Measurements from ENCODE around the gene L2HGDH. TPM values are rescaled to one million over a fixed set of nuclear protein-coding genes. Genes with fewer than 3 reads are reported as not detected.

The L2HGDH gene
- total RNA-seq, 1 donor: 3.6 TPM

- no peaks in the 10 kb centered on the region for H3K79me2 ChIP-seq (ENCODE audit: insufficient read depth, low read length)
- DNase-seq (ENCODE audit: insufficient read length, low spot score, missing footprints): no peak
- H3K27ac ChIP-seq (ENCODE audit: low read depth, low read length): no peak overlapping the region
- H3K4me3 ChIP-seq (ENCODE audit: insufficient read depth, low read length): no peak overlapping the region
- no peak overlapping the region for H2AFZ ChIP-seq (ENCODE audit: low read length)
- no peaks in the 10 kb centered on the region for H3K4me1 ChIP-seq (ENCODE audit: insufficient read depth, low read length)
- no peaks in the 10 kb centered on the region for H3K36me3 ChIP-seq (ENCODE audit: insufficient read depth, low read length)
- no peaks in the 10 kb centered on the region for H3K9me3 ChIP-seq (ENCODE audit: low read depth, low read length)
- no peaks in the 10 kb centered on the region for H4K20me1 ChIP-seq (ENCODE audit: insufficient read depth, low read length)
- no peaks in the 10 kb centered on the region for H3K27me3 ChIP-seq (ENCODE audit: insufficient read depth, low read length)
- no peak for TF ChIP-seq CTCF (IDR thresholded peaks at IDR 0.05; ENCODE audit: extremely low read depth, low read depth, low read length)
- H3K4me2 ChIP-seq (ENCODE audit: insufficient read depth, low read length): no peak overlapping the region
Measured at GRCh38 chr14:50272498-50272897, 39.5 kb downstream of the L2HGDH start.

- Histone ChIP-seq H3K27me3 (ENCODE audit: insufficient read depth, low read length) (no peaks in the 10 kb centered on the region), H3K9me3 (ENCODE audit: low read depth, low read length) (no peaks in the 10 kb centered on the region), H3K4me1 (ENCODE audit: insufficient read depth, low read length) (no peaks in the 10 kb centered on the region), H3K4me3 (ENCODE audit: insufficient read depth, low read length) (no peak overlapping the region), H2AFZ (ENCODE audit: low read length) (no peak overlapping the region), H3K79me2 (ENCODE audit: insufficient read depth, low read length) (no peaks in the 10 kb centered on the region), H3K4me2 (ENCODE audit: insufficient read depth, low read length) (no peak overlapping the region), H3K27ac (ENCODE audit: low read depth, low read length) (no peak overlapping the region), H3K36me3 (ENCODE audit: insufficient read depth, low read length) (no peaks in the 10 kb centered on the region), H4K20me1 (ENCODE audit: insufficient read depth, low read length) (no peaks in the 10 kb centered on the region)
- no peak for DNase-seq (ENCODE audit: insufficient read length, low spot score, missing footprints)
- TF ChIP-seq CTCF (IDR thresholded peaks at IDR 0.05; ENCODE audit: extremely low read depth, low read depth, low read length): no peak
Measured at GRCh38 chr14:50270932-50271331, 41.1 kb downstream of the L2HGDH start.

GRCh38 chr14:50265029-50265428, 47.0 kb downstream of the L2HGDH start:
- Histone ChIP-seq H2AFZ (ENCODE audit: low read length) (no peak overlapping the region), H3K79me2 (ENCODE audit: insufficient read depth, low read length) (no peaks in the 10 kb centered on the region), H3K4me2 (ENCODE audit: insufficient read depth, low read length) (no peak overlapping the region), H3K36me3 (ENCODE audit: insufficient read depth, low read length) (no peaks in the 10 kb centered on the region), H3K27me3 (ENCODE audit: insufficient read depth, low read length) (no peaks in the 10 kb centered on the region), H3K9me3 (ENCODE audit: low read depth, low read length) (no peaks in the 10 kb centered on the region), H3K27ac (ENCODE audit: low read depth, low read length) (no peak overlapping the region), H4K20me1 (ENCODE audit: insufficient read depth, low read length) (no peaks in the 10 kb centered on the region), H3K4me3 (ENCODE audit: insufficient read depth, low read length) (no peak overlapping the region), H3K4me1 (ENCODE audit: insufficient read depth, low read length) (no peaks in the 10 kb centered on the region)
- no peak for TF ChIP-seq CTCF (IDR thresholded peaks at IDR 0.05; ENCODE audit: extremely low read depth, low read depth, low read length)
- DNase-seq (ENCODE audit: insufficient read length, low spot score, missing footprints): no peak

- H3K4me2 ChIP-seq (ENCODE audit: insufficient read depth, low read length): no peak overlapping the region
- H2AFZ ChIP-seq (ENCODE audit: low read length): no peak overlapping the region
Measured at GRCh38 chr14:50263321-50263720, 48.7 kb downstream of the L2HGDH start.

More at GRCh38 chr14:50263321-50263720, 48.7 kb downstream of the L2HGDH start:
- no peaks in the 10 kb centered on the region for H3K36me3 ChIP-seq (ENCODE audit: insufficient read depth, low read length)
- no peaks in the 10 kb centered on the region for H4K20me1 ChIP-seq (ENCODE audit: insufficient read depth, low read length)
- DNase-seq (ENCODE audit: insufficient read length, low spot score, missing footprints): no peak
- no peaks in the 10 kb centered on the region for H3K79me2 ChIP-seq (ENCODE audit: insufficient read depth, low read length)
- no peak overlapping the region for H3K4me3 ChIP-seq (ENCODE audit: insufficient read depth, low read length)
- no peaks in the 10 kb centered on the region for H3K4me1 ChIP-seq (ENCODE audit: insufficient read depth, low read length)
- no peak overlapping the region for H3K27ac ChIP-seq (ENCODE audit: low read depth, low read length)
- H3K27me3 ChIP-seq (ENCODE audit: insufficient read depth, low read length): no peaks in the 10 kb centered on the region
- no peaks in the 10 kb centered on the region for H3K9me3 ChIP-seq (ENCODE audit: low read depth, low read length)
- TF ChIP-seq CTCF (IDR thresholded peaks at IDR 0.05; ENCODE audit: extremely low read depth, low read depth, low read length): no peak
